Measurements from ENCODE around the gene ERCC3. TPM values are rescaled to one million over a fixed set of nuclear protein-coding genes. Genes with fewer than 3 reads are reported as not detected.

ERCC3 gene
- total and polyA plus RNA-seq, 2 donors (not counting 3 experiments of a cell fraction or from before 2014, with no cell fraction given), result 40.7 to 47.3 TPM

DNA sequence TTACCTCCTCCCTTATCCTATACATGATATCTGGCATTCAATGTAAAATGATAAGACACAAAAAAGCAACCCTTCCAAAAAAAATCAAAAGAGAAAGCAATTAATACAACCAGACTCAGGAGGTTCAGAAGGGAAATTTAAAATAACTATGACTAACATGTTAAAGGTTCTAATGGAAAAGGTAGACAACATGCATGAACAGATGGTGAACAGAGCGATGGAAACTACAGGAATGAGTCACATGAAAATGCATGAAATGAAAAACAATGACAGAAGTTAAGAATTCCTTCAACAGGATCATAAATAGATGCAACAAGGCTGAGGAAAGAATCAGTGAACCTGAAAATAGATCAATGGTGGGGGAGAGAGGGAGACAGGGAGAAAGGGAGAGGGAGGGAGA lies 26.1 kb upstream of the ERCC3 start:
- Histone ChIP-seq H4K20me1 (replicated peaks; ENCODE audit: control insufficient read depth, extremely low read depth, insufficient read depth, low read length) (no peaks in the 10 kb centered on the region), H3K79me2 (ENCODE audit: control insufficient read depth, insufficient read depth, low read length) (no peaks in the 10 kb centered on the region), H2AFZ (ENCODE audit: low read depth, low read length) (no peak overlapping the region), H3K4me1 (ENCODE audit: control insufficient read depth, extremely low read depth, insufficient read depth, low read length) (no peaks in the 10 kb centered on the region), H3K9ac (replicated peaks; ENCODE audit: extremely low read depth, insufficient read depth, low read length) (no peak overlapping the region), H3K27ac (ENCODE audit: insufficient read depth, low read depth, low read length) (no peak overlapping the region), H3K9me3 (replicated peaks; ENCODE audit: control insufficient read depth, insufficient read depth, low read length) (no peaks in the 10 kb centered on the region), H3K4me2 (ENCODE audit: insufficient read depth, low read length) (no peak overlapping the region), H3K4me3 (replicated peaks in 1 of 3; ENCODE audit: insufficient read depth in 1 of 3, low read depth in 1 of 3, low read length in 3 of 3) (no peak overlapping the region), H3K27me3 (ENCODE audit: control insufficient read depth in 2 of 2, insufficient read depth in 2 of 2, low read length in 2 of 2) (no peaks in the 10 kb centered on the region), H3K9me1 (replicated peaks; ENCODE audit: control insufficient read depth, extremely low read depth, insufficient read depth, low read length) (no peaks in the 10 kb centered on the region), H3K36me3 (ENCODE audit: control insufficient read depth in 2 of 2, extremely low read depth in 1 of 2, insufficient read depth in 2 of 2, low read length in 2 of 2) (peaks cover 7 to 15% of the 10 kb centered on the region in 2 experiments)
- TF ChIP-seq JUN (IDR thresholded peaks at IDR 0.05; ENCODE audit: borderline replicate concordance, insufficient read depth, insufficient read length, low read depth) (no peak), EZH2 (IDR thresholded peaks at IDR 0.05; ENCODE audit: borderline replicate concordance, low read depth, low read length, severe bottlenecking) (no peak), GATA2 (IDR thresholded peaks at IDR 0.05; ENCODE audit: insufficient read depth, insufficient read length, low read depth, low read length) (no peak), POLR2AphosphoS5 (IDR thresholded peaks at IDR 0.05; ENCODE audit: insufficient read depth, low read depth, low read length) (no peak), POLR2A (IDR thresholded peaks at IDR 0.05; ENCODE audit: low read depth, low read length) (no peak), FOS (IDR thresholded peaks at IDR 0.05; ENCODE audit: borderline replicate concordance, insufficient read depth, low read length) (no peak), MYC (IDR thresholded peaks at IDR 0.05; ENCODE audit: low read depth, low read length) (no peak)
- TF ChIP-seq, protein P1, sequence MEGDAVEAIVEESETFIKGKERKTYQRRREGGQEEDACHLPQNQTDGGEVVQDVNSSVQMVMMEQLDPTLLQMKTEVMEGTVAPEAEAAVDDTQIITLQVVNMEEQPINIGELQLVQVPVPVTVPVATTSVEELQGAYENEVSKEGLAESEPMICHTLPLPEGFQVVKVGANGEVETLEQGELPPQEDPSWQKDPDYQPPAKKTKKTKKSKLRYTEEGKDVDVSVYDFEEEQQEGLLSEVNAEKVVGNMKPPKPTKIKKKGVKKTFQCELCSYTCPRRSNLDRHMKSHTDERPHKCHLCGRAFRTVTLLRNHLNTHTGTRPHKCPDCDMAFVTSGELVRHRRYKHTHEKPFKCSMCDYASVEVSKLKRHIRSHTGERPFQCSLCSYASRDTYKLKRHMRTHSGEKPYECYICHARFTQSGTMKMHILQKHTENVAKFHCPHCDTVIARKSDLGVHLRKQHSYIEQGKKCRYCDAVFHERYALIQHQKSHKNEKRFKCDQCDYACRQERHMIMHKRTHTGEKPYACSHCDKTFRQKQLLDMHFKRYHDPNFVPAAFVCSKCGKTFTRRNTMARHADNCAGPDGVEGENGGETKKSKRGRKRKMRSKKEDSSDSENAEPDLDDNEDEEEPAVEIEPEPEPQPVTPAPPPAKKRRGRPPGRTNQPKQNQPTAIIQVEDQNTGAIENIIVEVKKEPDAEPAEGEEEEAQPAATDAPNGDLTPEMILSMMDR (IDR thresholded peaks at IDR 0.05; ENCODE audit: extremely low read depth in 1 of 2, insufficient read depth in 1 of 2, low read depth in 1 of 2, low read length in 2 of 2), result no peak
- TF ChIP-seq, protein P2, sequence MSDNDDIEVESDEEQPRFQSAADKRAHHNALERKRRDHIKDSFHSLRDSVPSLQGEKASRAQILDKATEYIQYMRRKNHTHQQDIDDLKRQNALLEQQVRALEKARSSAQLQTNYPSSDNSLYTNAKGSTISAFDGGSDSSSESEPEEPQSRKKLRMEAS (IDR thresholded peaks at IDR 0.05; ENCODE audit: insufficient read depth, insufficient read length), result no peak
- FAIRE-seq (no peak), DNase-seq (ENCODE audit: low read depth, low spot score) (no peak)
- dilution Hi-C loops (cut with MboI; ENCODE audit: extremely low pct_ligation_motif_present, low sequenced_read_pairs) (no loop called here), intact Hi-C loops (cut with micrococcal nuclease) (no loop called here)
- ChIA-PET POLR2A (interaction anchor here (0.6 kb wide), 1 partner anchor 37 kb away, joined by 3 read pairs; no protein-coding TSS in a partner anchor), CTCF (interaction anchor here (1.9 kb wide), 1 partner anchor 160 kb away, joined by 11 read pairs; no protein-coding TSS in a partner anchor)
- BruUV-seq (replicated peaks), result no TSS peak
